ENCODE data around the gene UBR3.

UBR3 gene

DNA sequence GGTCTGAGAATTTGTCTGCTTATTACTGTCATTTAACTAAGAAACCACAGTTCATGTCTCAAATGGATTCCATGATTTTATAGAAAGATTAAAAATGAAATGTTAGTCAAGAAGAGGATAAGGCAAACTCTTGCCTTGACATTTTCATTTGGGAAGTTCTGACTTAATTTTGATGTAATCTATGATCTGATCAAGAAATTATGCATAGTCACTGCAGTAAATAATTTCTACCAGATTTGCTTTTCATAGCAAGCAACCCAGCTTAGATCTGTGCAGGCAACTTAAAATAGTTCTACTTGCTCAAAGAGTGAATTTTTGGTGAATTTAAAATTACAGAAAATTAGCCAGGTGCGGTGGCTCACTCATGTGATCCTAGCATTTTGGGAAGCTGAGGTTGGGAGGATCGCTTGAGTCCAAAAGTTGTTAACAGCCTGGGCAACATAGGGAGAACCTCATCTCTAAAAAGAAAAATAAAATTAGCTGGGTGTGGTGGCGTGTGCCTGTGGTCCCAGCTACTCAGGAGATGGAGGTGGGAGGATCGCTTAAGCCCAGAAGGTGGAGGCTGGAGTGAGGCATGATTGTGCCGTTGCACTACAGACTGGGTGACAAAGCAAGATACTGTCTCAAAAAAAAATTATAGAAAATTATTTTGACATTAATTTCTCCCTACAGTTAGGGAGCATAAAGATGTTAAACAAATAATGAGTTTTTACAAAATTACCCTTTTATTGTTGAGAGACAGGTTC lies 192.0 kb downstream of the UBR3 start:
- in situ Hi-C loops (cut with MboI; ENCODE audit: low pct_unique_long_range_greater_than_20kb, low sequenced_read_pairs, unreplicated experiment), result no loop called here
- TF ChIP-seq, protein P1, sequence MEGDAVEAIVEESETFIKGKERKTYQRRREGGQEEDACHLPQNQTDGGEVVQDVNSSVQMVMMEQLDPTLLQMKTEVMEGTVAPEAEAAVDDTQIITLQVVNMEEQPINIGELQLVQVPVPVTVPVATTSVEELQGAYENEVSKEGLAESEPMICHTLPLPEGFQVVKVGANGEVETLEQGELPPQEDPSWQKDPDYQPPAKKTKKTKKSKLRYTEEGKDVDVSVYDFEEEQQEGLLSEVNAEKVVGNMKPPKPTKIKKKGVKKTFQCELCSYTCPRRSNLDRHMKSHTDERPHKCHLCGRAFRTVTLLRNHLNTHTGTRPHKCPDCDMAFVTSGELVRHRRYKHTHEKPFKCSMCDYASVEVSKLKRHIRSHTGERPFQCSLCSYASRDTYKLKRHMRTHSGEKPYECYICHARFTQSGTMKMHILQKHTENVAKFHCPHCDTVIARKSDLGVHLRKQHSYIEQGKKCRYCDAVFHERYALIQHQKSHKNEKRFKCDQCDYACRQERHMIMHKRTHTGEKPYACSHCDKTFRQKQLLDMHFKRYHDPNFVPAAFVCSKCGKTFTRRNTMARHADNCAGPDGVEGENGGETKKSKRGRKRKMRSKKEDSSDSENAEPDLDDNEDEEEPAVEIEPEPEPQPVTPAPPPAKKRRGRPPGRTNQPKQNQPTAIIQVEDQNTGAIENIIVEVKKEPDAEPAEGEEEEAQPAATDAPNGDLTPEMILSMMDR (IDR thresholded peaks at IDR 0.05; ENCODE audit: extremely low read depth, insufficient read depth, missing control alignments), result no peak
- DNase-seq (ENCODE audit: low spot score), result no peak

DNA sequence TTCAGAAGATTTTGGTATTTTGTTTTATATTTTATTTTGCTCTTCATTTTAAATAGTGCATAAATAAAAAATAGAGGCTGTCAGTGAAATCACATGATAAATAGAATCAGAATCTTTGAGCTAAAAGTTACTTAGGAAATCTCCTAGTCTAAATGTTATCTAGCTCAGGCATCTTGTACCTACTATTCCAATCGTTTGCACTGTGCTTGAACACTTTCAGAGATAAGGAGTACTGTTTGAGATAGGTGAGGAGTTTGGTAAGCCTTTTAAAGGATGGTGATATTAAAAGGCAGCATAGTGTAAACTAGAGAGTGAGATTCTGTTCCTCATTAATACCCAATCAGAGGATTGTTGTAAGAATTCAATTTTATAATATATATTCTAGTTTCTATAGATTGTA lies 193.5 kb downstream of the UBR3 start:
- in situ Hi-C loops (cut with MboI; ENCODE audit: low pct_unique_long_range_greater_than_20kb, low sequenced_read_pairs, unreplicated experiment), result no loop called here
- TF ChIP-seq, protein P1 (IDR thresholded peaks at IDR 0.05; ENCODE audit: extremely low read depth, insufficient read depth, missing control alignments), result no peak
- DNase-seq (ENCODE audit: low spot score), result no peak

GRCh38 chr2:170022692-170023091 lies 195.4 kb downstream of the UBR3 start:
- in situ Hi-C loops (cut with MboI; ENCODE audit: low pct_unique_long_range_greater_than_20kb, low sequenced_read_pairs, unreplicated experiment), result no loop called here
- TF ChIP-seq, protein P1 (IDR thresholded peaks at IDR 0.05; ENCODE audit: extremely low read depth, insufficient read depth, missing control alignments), result no peak
- DNase-seq (ENCODE audit: low spot score), result no peak

- no peak for DNase-seq (ENCODE audit: low spot score)
Observed at GRCh38 chr2:170024721-170025120, 197.5 kb downstream of the UBR3 start.

DNA sequence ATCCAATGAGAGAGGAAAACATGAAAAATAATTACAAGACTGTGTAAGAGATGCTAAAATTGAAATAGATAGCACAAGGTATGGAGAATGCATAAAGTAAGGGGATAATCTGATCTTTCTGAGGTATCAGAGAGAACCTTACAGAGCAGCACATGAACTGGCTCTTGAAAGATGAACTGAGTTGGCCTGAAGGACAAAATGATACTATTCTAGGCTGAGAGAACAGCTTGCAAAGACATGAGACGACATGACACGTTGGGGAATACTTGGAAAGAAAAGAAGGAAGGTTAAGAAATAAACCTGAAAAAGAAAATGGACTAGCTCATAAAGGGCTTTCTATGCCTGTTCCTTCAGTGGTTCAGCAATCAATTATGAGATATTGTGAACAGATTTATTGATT lies 198.0 kb downstream of the UBR3 start:
- TF ChIP-seq, protein P1 (IDR thresholded peaks at IDR 0.05; ENCODE audit: extremely low read depth, insufficient read depth, missing control alignments), result no peak
- in situ Hi-C loops (cut with MboI; ENCODE audit: low pct_unique_long_range_greater_than_20kb, low sequenced_read_pairs, unreplicated experiment), result no loop called here
- DNase-seq (ENCODE audit: low spot score), result no peak

More at GRCh38 chr2:170024721-170025120, 197.5 kb downstream of the UBR3 start:
- in situ Hi-C loops (cut with MboI; ENCODE audit: low pct_unique_long_range_greater_than_20kb, low sequenced_read_pairs, unreplicated experiment), result no loop called here
- TF ChIP-seq, protein P1 (IDR thresholded peaks at IDR 0.05; ENCODE audit: extremely low read depth, insufficient read depth, missing control alignments), result no peak

GRCh38 chr2:170026361-170026760 lies 199.1 kb downstream of the UBR3 start:
- in situ Hi-C loops (cut with MboI; ENCODE audit: low pct_unique_long_range_greater_than_20kb, low sequenced_read_pairs, unreplicated experiment), result no loop called here
- TF ChIP-seq, protein P1 (IDR thresholded peaks at IDR 0.05; ENCODE audit: extremely low read depth, insufficient read depth, missing control alignments), result no peak
- DNase-seq (ENCODE audit: low spot score), result no peak
